Activated naive CD4-positive, alpha-beta T cell treated with anti-CD3 and anti-CD28 coated beads, Interleukin-2, amount 50 U/mL, for 24 hours (primary cell): ENCODE results near the gene UQCC2.
A peak's percentile ranks its signal among the peaks of the same experiment; 100 is the strongest.

Experiments used
- H3K27ac Mint-ChIP-seq: one replicate; pipeline ENCODE4 v1.8.0; 2021; ENCODE audit warnings: mild to moderate bottlenecking, mixed read lengths
- H3K27me3 Mint-ChIP-seq: one replicate; pipeline ENCODE4 v1.8.0; 2021; ENCODE audit warnings: mixed read lengths
- H3K36me3 Mint-ChIP-seq: one replicate; pipeline ENCODE4 v1.8.0; 2021; ENCODE audit warnings: mixed read lengths
- H3K4me1 Mint-ChIP-seq: one replicate; pipeline ENCODE4 v1.8.0; 2021; ENCODE audit warnings: mixed read lengths
- H3K4me3 Mint-ChIP-seq: one replicate; pipeline ENCODE4 v1.8.0; 2021; ENCODE audit warnings: mild to moderate bottlenecking, mixed read lengths
- H3K9me3 Mint-ChIP-seq: one replicate; pipeline ENCODE4 v1.8.0; 2021; ENCODE audit warnings: mixed read lengths

The UQCC2 gene

DNA sequence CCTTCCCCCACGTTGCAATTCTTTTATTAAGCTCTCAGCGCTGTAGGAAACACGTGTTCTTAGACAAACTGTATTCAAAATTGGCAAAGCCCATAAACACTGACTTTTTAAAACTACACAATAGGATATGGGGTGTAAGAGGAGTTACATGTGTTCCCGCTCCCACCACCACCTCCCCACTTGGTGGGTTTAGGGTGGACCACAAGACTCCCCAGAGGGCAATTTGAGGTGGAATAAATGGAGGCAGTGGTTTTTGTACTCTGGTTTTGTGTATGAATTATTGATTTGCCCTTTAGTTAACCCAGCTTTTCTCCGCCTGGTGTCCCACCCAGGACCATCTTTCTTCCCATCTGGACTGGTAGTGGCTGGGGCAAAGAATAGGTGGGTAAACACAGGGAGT, 3.7 kb downstream of the UQCC2 start:
- Mint-ChIP-seq H3K4me1 (peaks cover 45% of the 10 kb centered on the region), H3K36me3 (peaks cover 19% of the 10 kb centered on the region), H3K4me3 (no peak overlapping the region), H3K9me3 (no peaks in the 10 kb centered on the region), H3K27me3 (no peaks in the 10 kb centered on the region), H3K27ac (no peak overlapping the region)

DNA sequence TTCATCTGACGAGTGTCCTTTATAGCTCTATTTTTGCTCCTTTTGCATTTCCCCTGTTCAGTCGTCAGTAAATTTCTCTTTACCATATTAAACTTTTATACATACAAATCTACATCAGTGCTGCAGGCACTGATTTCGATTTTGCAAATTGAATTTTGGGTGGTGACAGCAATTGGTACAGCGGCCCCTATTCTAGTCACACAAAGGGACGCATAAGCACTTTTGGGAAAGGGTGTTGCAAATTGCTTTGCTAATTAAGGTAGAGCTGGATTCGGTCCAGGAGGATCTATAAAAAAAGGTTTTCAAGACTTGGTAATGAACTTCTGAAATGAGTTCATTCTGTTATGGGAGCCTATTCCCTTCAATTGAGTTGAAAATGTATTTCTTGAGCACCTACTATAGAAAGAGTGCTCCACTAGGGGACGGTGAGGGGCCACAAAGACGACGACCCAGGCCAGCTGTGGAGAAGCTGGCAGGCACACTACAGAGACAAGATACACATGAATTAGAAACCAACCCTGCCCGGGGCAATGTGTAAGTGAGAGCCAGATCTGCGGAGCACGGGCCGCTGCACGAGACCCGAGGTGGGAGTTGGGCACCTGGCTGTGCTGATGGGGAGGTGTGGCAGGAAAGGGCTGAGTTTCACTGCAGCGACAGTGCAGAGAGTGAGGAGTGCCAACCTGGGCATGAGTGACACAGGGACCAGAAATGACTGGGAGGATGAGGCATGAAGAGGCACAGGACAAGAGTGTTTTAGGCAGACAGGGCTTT, 5.4 kb downstream of the UQCC2 start:
- no peak overlapping the region for H3K4me3 Mint-ChIP-seq
- H3K9me3 Mint-ChIP-seq, result no peaks in the 10 kb centered on the region
- H3K27me3 Mint-ChIP-seq, result no peaks in the 10 kb centered on the region
- H3K27ac Mint-ChIP-seq, result peak overlapping the region; percentile 75
- H3K4me1 Mint-ChIP-seq, result peaks cover 39% of the 10 kb centered on the region
- H3K36me3 Mint-ChIP-seq, result peaks cover 19% of the 10 kb centered on the region

DNA sequence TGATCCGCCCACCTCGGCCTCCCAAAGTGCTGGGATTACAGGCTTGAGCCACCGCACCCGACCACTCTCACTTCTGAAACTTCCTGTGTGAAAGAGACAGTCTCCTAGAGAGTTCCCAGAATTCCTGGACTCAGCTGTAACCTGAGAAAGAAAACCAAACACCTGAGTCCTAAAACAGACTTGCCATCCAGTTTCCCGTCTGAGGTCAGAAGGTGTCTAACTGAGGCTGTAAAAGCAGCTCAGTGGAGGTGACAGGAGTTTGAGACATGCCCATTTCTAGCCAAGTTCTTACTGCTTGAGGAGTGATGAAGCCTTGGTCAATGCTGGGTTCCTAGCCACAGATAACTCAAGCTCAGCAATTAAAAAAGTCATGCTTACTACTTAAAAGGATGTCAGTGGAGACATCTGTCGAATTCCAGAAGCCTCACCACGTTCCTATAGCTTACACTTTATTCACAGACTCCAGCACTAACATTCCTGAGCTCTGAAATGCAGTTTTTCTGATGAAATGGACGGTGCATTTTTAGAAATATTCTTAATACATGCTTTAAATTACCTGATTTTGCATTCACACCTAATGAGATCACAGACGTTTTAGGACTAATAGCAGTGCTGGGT, 6.1 kb downstream of the UQCC2 start:
- peaks cover 37% of the 10 kb centered on the region for H3K4me1 Mint-ChIP-seq
- no peak overlapping the region for H3K27ac Mint-ChIP-seq
- no peaks in the 10 kb centered on the region for H3K9me3 Mint-ChIP-seq
- peaks cover 17% of the 10 kb centered on the region for H3K36me3 Mint-ChIP-seq
- H3K4me3 Mint-ChIP-seq, result no peak overlapping the region
- H3K27me3 Mint-ChIP-seq, result no peaks in the 10 kb centered on the region

DNA sequence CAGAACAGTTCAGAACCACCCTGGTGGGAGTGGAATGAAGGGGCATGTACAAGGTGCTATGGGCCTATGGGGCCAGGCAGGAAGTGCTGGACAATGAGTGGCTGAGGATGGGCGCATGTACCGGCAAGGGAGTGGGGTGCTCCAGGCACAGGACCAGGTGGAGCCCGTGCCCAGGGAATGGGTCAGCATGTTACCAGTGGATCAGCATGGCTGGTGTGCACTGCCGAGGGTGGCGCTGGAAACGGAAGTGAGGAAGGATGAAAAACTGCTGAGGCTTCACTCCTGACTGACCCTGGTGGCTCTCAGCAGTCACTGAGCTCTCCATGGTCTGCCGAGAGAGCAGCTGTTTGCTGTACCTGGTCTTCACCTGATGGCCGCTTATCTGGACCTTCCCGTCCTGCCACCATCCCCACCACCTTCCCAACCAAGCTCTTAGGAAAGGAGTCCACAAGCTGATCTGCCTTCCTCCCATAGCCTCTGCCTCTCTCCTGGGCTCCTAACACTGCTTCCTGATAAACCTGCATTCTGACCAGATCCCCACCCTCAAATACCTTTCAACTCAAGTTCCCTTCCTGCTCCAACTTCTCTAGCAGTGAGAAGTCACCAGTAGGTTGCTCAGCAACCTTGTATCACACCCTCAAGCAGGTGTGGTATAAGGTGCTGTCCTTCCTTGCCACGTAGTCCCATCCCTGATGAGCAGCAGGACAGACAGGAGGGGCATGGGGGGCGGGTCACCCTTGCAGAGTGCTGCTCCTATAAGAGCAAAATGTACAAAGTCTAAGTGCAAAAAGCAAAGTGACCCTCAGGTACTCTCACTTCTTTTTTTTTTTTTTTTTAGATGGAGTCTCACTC, 7.1 kb downstream of the UQCC2 start:
- Mint-ChIP-seq H3K36me3 (peaks cover 12% of the 10 kb centered on the region), H3K9me3 (no peaks in the 10 kb centered on the region), H3K27me3 (no peaks in the 10 kb centered on the region), H3K4me3 (no peak overlapping the region), H3K27ac (no peak overlapping the region), H3K4me1 (peaks cover 33% of the 10 kb centered on the region)

DNA sequence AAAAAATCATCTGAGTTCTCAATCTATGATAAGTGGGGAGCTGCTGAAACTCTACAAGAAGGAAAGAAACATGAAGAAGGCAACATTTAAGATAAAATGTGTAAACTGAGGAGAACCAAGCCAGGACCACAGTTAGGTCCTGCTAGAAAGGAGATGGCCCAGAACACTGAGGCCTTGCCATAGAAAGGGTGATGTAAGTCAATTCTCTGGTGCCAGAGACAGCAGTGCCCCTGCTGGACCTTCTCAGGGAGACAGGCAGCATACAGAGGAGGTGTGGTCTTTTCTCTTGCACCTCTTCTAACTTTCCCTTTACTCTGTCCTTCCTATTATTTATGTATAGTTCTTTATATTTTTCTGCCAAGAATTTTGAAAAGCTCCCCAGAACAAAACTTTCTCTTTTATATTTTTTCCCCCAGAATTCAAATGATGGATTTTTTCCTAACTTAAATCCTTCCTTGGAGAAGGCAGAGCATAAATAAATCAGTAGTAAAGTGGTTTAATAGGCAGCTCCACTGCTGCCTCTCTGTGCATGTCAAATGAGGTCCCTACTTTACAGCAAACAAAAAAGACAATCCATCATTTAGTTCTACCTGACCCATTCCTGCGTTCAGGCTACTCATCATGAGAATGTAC, 9.0 kb downstream of the UQCC2 start:
- peak overlapping the region; percentile 1 for H3K27ac Mint-ChIP-seq
- H3K27me3 Mint-ChIP-seq, result no peaks in the 10 kb centered on the region
- no peak overlapping the region for H3K4me3 Mint-ChIP-seq
- peaks cover 12% of the 10 kb centered on the region for H3K36me3 Mint-ChIP-seq
- H3K4me1 Mint-ChIP-seq, result peaks cover 25% of the 10 kb centered on the region
- H3K9me3 Mint-ChIP-seq, result no peaks in the 10 kb centered on the region

DNA sequence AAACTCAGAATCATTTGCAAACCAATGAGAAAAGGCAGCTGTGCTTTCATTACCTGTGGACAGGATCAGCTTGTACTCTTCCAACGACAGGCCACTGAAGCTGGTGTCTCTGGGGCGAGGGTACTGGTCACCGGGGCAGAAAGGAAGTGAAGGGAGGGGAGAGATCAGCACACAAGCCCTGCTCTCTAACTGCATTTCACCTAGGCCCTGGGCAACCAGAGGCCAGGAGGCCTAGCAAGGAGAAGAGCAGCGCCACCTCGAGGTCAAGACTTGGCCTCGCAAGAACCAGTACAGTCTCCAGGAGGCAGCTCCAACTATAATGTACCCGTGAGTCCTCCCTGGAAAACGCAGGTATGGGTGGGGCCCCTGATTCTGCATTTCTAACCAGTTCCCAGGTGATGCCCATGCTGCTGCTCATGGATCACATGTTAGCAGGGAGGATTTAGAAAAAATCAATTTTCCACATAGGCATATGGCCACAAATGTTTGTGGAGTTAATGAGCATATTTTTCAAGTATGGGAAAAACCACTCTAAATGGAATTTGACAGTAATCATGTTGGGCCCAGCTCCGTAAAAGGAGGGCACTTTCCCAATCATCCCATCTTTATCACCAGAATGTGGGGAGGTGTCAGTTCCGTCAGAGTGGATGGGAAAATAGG, 11.0 kb downstream of the UQCC2 start:
- peaks cover 38% of the 10 kb centered on the region for H3K4me1 Mint-ChIP-seq
- H3K9me3 Mint-ChIP-seq, result no peaks in the 10 kb centered on the region
- H3K36me3 Mint-ChIP-seq, result peaks cover 6% of the 10 kb centered on the region
- H3K27me3 Mint-ChIP-seq, result no peaks in the 10 kb centered on the region
- H3K4me3 Mint-ChIP-seq, result no peak overlapping the region
- no peak overlapping the region for H3K27ac Mint-ChIP-seq

DNA sequence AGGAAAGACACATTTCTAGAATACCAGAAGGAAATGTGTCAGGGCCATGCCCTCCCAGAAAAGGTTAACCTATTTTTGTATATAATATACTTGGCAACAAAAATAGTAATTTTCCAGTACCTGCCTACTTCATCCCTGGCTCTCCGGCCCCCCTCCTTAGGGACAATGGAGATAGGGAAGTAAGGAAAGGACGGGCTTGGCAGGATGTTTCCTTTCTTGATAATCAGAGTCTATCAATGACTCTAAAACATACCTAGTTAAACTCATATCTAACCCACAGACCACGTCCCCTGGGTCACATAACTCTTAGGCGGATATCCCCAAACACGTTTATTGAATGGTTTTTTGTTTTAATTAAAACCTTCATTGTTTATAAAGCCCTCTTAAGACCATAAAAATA, 11.8 kb downstream of the UQCC2 start:
- H3K36me3 Mint-ChIP-seq, result peaks cover 6% of the 10 kb centered on the region
- H3K27ac Mint-ChIP-seq, result peak overlapping the region; percentile 68
- no peaks in the 10 kb centered on the region for H3K27me3 Mint-ChIP-seq
- H3K4me1 Mint-ChIP-seq, result peaks cover 45% of the 10 kb centered on the region
- no peaks in the 10 kb centered on the region for H3K9me3 Mint-ChIP-seq
- H3K4me3 Mint-ChIP-seq, result no peak overlapping the region

DNA sequence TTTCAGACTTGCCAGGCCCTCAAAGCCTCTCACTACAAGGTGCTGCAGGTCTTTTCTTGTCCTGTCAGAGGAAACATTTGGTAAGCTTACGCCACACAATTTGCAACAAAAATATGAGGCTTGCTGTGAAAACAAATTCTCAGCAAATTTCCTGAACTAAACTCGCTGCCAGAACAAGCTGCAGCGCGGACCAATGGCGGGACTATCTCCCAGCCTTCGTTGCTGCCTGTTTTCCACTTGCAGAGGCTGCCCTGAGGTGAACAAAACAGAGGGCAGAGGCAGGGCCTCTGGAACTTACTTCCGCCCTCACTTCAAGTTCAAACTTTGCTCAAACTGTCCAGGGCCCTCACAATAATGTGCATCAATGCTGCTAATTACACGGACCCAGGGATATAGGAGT, 12.4 kb downstream of the UQCC2 start:
- H3K27ac Mint-ChIP-seq, result peak overlapping the region; percentile 14
- no peaks in the 10 kb centered on the region for H3K27me3 Mint-ChIP-seq
- H3K9me3 Mint-ChIP-seq, result no peaks in the 10 kb centered on the region
- H3K36me3 Mint-ChIP-seq, result peaks cover 4% of the 10 kb centered on the region
- no peak overlapping the region for H3K4me3 Mint-ChIP-seq
- H3K4me1 Mint-ChIP-seq, result peaks cover 52% of the 10 kb centered on the region

DNA sequence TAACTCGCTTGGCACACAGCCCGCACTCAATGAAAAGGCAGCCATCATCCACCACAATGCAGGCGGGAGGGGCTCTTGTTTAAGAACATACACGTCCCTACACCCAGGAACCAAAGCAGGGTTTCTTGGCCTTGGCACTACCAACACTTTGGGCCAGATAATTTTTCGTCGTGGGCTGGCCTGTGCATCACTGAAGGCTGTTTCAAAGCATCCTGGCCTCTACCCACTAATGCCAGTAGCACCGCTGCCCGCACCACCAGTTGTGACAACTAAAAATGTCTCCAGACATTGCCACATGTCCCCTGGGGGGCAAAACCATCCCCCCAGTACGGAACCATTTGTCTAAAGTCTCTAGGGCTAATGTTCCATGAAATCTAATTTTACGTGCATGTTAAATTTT, 13.0 kb downstream of the UQCC2 start:
- peaks cover 56% of the 10 kb centered on the region for H3K4me1 Mint-ChIP-seq
- H3K9me3 Mint-ChIP-seq, result no peaks in the 10 kb centered on the region
- H3K4me3 Mint-ChIP-seq, result no peak overlapping the region
- no peaks in the 10 kb centered on the region for H3K27me3 Mint-ChIP-seq
- H3K36me3 Mint-ChIP-seq, result peaks cover 4% of the 10 kb centered on the region
- peak overlapping the region; percentile 55 for H3K27ac Mint-ChIP-seq

DNA sequence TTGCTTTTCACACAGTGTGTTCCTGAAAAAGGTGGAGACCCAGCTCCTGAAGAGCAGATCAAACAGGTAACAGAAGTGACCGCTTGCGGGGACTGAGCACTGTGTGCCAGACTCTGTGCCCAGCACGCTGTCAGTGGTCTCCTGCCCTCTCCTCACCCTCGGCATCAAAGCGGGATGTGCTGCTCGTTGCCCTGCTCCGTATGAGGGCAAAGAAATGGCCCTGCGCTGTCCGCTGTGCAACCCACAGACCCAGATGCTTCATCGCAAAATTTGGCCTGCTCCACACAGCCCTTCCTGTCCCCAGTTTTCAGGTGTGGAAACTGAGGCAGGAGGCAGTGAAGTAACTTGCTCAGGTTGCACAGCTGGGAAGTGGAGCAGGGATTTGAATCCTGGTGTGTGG, 13.7 kb downstream of the UQCC2 start:
- Mint-ChIP-seq H3K27ac (peak overlapping the region; percentile 35), H3K9me3 (no peaks in the 10 kb centered on the region), H3K36me3 (peaks cover 4% of the 10 kb centered on the region), H3K27me3 (no peaks in the 10 kb centered on the region), H3K4me1 (peaks cover 63% of the 10 kb centered on the region), H3K4me3 (peak overlapping the region; percentile 15)

DNA sequence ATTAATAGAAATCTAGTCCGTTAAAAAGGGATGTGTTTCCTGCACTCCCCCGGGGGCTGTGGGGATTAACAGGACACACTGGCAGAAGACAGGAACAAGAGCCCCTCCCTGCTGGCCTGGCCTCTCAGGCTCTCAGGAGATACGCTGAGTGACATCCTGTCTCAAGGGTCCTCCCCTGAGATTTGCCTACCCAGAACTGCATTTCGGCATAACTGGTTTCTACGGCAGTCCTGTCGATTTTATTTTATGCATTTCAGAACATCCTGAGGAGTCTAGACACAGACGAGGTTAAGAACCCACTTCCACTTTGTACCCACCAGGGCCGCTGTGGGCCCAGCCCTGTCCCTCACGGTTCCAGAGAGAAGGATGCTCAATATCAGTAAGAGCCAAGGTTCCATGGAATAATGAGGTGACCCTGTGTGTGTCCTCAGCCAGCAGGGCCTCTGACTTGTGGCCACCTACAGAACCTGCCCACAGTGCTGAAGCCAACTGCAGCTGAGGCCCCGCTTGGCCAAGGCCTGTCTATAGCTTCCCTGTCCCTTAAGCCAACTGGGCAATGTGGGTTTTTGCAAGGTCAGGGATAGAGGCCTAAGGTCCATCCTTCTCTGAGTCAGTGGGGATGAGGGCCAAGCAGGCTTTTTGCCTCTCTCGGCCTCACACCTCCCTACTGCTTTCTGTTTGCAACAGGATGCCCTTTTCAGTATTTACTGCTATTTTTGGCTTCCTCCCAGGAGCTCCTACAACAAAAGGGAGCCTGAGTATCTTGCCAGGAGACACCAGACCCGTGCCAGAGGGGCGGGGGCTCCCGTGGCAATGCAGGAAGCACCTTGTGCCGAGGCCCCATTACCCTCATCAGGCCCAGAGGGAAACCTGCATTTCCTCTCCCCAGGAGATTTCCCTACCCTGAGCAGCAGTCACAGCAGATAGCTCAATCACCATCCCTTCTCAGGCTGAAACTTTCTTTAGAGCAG, 14.7 kb downstream of the UQCC2 start:
- peaks cover 4% of the 10 kb centered on the region for H3K36me3 Mint-ChIP-seq
- no peaks in the 10 kb centered on the region for H3K9me3 Mint-ChIP-seq

DNA sequence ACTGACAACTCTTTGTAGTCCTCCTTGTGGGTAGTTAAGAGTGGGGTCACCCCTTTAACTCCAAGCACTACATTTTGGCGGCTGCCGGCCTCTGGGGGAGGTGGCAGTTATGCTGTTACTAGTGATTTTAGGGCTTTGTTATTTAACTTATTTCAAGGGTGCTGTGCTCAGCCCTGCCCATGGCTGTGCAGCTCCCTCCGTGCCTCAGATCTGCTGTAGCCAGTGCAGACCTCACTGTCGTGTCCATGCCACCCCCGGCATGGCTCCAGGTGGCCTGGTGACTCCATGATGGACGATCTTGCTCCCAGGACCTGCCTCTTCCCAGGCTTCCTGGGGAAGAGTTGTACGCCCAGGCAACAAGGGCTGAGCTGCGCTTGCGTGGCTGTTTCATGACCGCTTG, 15.4 kb downstream of the UQCC2 start:
- no peaks in the 10 kb centered on the region for H3K9me3 Mint-ChIP-seq
- H3K4me3 Mint-ChIP-seq, result no peak overlapping the region
- peaks cover 77% of the 10 kb centered on the region for H3K4me1 Mint-ChIP-seq
- no peaks in the 10 kb centered on the region for H3K27me3 Mint-ChIP-seq
- H3K36me3 Mint-ChIP-seq, result peaks cover 4% of the 10 kb centered on the region
- H3K27ac Mint-ChIP-seq, result peak overlapping the region; percentile 91

More for the DNA sequence above, 14.7 kb downstream of the UQCC2 start:
- Mint-ChIP-seq H3K27ac (peak overlapping the region; percentile 91), H3K4me3 (peak overlapping the region; percentile 45), H3K4me1 (peaks cover 70% of the 10 kb centered on the region), H3K27me3 (no peaks in the 10 kb centered on the region)

DNA sequence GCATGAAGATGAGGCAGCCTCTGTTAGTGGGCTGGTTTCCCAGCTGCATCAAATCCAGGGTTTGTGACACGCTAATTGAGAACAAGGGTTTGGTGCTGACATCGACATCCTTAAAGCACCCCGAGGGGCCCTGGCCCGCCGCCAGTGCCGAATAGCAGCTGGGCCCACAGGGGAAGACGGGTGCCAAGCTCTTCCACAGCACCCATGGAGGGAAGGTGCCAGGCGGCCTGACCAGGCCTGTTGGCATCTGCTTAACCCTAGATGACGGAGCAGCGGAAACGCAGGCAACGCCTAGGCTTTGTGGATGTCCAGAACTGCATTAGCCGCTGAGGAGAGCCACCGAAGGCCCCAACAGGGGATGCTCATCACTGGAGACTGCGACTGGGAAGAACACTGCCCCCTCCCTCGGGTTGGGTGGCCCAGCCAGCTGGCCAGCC, 16.0 kb downstream of the UQCC2 start:
- no peak overlapping the region for H3K4me3 Mint-ChIP-seq
- H3K36me3 Mint-ChIP-seq, result peaks cover 4% of the 10 kb centered on the region
- H3K9me3 Mint-ChIP-seq, result no peaks in the 10 kb centered on the region
- H3K4me1 Mint-ChIP-seq, result peaks cover 79% of the 10 kb centered on the region
- peak overlapping the region; percentile 80 for H3K27ac Mint-ChIP-seq
- no peaks in the 10 kb centered on the region for H3K27me3 Mint-ChIP-seq

DNA sequence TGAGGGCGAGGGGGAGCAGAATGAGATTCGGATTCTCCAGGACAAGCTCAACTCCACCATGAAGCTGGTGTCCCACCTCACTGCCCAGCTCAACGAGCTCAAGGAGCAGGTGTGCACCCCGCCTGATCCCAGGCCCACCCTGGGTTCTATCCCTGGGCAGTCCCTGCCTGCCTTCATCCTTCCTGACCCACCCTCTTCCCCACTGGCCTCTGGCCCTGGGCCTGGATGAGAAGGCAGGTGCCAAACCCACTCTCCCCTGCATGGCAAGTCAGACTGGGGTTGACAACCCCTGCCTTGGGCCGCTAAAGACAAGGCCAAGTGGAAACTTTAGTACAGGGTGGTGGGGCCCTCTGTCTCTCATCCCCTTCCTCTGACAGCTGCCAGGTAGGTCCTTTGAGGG, 16.5 kb downstream of the UQCC2 start:
- Mint-ChIP-seq H3K27ac (peak overlapping the region; percentile 80), H3K36me3 (peaks cover 2% of the 10 kb centered on the region), H3K27me3 (no peaks in the 10 kb centered on the region), H3K4me3 (peak overlapping the region; percentile 67), H3K9me3 (no peaks in the 10 kb centered on the region), H3K4me1 (peaks cover 74% of the 10 kb centered on the region)
